PC-3 (cell line): ENCODE results near the gene SLC7A10.

Experiments used
- CTCF ChIP-seq: fragments of 300-600 bp; sonication (generic); conservative IDR thresholded peaks from 2 replicates; pipeline ENCODE4 v1.5.1; 2017; ENCODE audit warnings: antibody characterized with exemption, low read depth, mild to moderate bottlenecking, low read length
- EZH2 ChIP-seq: fragments of 300-600 bp; sonication (generic); IDR thresholded peaks from one replicate; pipeline ENCODE4 v1.6.1; 2017; ENCODE audit warnings: antibody characterized with exemption, mild to moderate bottlenecking, low read length; ENCODE audit not compliant: unreplicated experiment
- EZH2phosphoT487 ChIP-seq: fragments of 300-600 bp; sonication (generic); IDR thresholded peaks from 2 replicates; pipeline ENCODE4 v1.6.1; 2018; ENCODE audit warnings: mild to moderate bottlenecking, antibody characterized with exemption, low read length, borderline replicate concordance

- TF ChIP-seq CTCF (no peak), EZH2 (no peak), EZH2phosphoT487 (no peak)
Measured at GRCh38 chr19:33246709-33247440, 21.2 kb upstream of the SLC7A10 start.
